ENCODE results near the gene TBC1D22B.

DNA sequence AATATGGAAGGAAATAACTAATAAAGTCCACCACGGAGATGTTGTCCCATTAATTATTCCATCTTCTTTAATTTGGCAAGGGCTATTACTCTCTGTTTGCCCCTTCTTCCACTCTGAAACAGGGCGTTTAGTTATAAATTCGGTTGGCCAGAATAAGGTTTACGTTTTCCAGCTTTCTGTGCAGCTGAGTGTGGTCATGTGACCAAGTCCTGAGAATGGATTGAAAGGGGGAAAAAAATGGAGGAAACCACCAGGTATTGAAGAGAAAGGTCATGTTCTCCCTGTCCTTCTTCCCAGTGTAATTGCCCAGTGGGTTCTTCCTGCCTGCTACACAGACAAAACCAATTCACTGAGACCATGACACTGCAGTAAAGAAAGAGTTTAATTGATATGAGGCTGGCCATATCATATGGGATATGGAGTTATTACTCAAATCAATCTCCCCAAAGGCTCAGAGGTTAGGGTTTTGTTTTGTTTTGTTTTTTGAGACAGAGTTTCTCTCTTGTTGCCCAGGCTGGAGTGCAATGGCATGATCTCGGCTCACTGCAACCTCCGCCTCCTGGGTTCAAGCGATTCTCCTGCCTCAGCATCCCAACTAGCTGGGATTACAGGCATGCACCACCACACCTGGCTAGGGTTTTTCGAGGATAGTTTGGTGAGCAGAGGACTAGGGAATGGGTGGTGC lies 14.3 kb upstream of the TBC1D22B start:
- TF ChIP-seq EZH2phosphoT487 (IDR thresholded peaks at IDR 0.05; ENCODE audit: insufficient read depth, low read depth) (no peak), EZH2 (IDR thresholded peaks at IDR 0.05; ENCODE audit: insufficient read depth, poor library complexity, severe bottlenecking) (no peak)
